Coronary artery (tissue), 2 donors: ENCODE data around the gene DOCK6.
A peak's percentile ranks its signal among the peaks of the same experiment; 100 is the strongest.

Source experiments
- DNase-seq: peaks from one replicate; pipeline ENCODE4 v3.0.0-alpha.2; 2017; ENCODE audit warnings: low spot score
- H3K27ac ChIP-seq, 2 donors: fragments of 200-600 bp; sonication (generic); one replicate each; pipeline ENCODE4 v1.5.1; 2016 to 2019
- H3K4me3 ChIP-seq: fragments of 200-600 bp; sonication (generic); 2 replicates; pipeline ENCODE4 v1.5.1; 2016; ENCODE audit warnings: mild to moderate bottlenecking, moderate library complexity
- TF ChIP-seq, protein P1 (sequence below): fragments of 200-600 bp; sonication (generic); IDR thresholded peaks from one replicate; pipeline ENCODE4 v1.5.1; 2019; ENCODE audit warnings: antibody characterized with exemption

The DOCK6 gene

DNA sequence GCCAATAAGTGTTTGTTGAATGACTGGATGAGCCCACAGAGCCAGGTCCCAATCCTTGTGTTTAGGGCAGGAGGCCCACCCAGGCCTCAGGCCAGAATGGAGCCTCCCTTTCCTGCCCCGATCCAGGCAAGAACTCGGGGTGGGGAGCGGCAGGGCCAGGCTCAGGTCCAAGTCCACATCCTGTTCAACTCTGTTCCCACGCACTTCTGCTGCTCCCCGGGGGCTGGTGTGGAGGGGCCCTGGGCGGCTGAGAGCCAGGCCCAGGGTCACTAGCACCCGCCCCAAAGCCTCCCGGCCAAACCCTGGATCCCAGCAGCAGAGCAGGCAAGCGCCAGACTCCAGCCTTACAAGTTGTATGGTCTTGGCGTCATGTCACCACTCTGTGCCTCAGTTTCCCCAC, 14.9 kb downstream of the DOCK6 start:
- Histone ChIP-seq H3K4me3 (no peak overlapping the region), H3K27ac (peak overlapping the region in 1 of 2 donors; percentile 76)
- no peak for DNase-seq
- TF ChIP-seq, protein P1, sequence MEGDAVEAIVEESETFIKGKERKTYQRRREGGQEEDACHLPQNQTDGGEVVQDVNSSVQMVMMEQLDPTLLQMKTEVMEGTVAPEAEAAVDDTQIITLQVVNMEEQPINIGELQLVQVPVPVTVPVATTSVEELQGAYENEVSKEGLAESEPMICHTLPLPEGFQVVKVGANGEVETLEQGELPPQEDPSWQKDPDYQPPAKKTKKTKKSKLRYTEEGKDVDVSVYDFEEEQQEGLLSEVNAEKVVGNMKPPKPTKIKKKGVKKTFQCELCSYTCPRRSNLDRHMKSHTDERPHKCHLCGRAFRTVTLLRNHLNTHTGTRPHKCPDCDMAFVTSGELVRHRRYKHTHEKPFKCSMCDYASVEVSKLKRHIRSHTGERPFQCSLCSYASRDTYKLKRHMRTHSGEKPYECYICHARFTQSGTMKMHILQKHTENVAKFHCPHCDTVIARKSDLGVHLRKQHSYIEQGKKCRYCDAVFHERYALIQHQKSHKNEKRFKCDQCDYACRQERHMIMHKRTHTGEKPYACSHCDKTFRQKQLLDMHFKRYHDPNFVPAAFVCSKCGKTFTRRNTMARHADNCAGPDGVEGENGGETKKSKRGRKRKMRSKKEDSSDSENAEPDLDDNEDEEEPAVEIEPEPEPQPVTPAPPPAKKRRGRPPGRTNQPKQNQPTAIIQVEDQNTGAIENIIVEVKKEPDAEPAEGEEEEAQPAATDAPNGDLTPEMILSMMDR: no peak

GRCh38 chr19:11246941-11247340, 15.4 kb downstream of the DOCK6 start:
- H3K27ac ChIP-seq: peak overlapping the region in 1 of 2 donors; percentile 76
- no peak for DNase-seq
- no peak overlapping the region for H3K4me3 ChIP-seq
- TF ChIP-seq, protein P1: no peak

- Histone ChIP-seq H3K4me3 (no peak overlapping the region), H3K27ac (no peak overlapping the region)
- no peak for DNase-seq
- TF ChIP-seq, protein P1: no peak
These were observed 17.3 kb downstream of the DOCK6 start for GRCh38 chr19:11244846-11245589.

- H3K4me3 ChIP-seq: peak overlapping the region; percentile 46
- TF ChIP-seq, protein P1: no peak
- peak overlapping the region in 1 of 2 donors; percentile 58 for H3K27ac ChIP-seq
- DNase-seq: no peak
These were observed 18.5 kb downstream of the DOCK6 start for GRCh38 chr19:11243798-11244169.

DNA sequence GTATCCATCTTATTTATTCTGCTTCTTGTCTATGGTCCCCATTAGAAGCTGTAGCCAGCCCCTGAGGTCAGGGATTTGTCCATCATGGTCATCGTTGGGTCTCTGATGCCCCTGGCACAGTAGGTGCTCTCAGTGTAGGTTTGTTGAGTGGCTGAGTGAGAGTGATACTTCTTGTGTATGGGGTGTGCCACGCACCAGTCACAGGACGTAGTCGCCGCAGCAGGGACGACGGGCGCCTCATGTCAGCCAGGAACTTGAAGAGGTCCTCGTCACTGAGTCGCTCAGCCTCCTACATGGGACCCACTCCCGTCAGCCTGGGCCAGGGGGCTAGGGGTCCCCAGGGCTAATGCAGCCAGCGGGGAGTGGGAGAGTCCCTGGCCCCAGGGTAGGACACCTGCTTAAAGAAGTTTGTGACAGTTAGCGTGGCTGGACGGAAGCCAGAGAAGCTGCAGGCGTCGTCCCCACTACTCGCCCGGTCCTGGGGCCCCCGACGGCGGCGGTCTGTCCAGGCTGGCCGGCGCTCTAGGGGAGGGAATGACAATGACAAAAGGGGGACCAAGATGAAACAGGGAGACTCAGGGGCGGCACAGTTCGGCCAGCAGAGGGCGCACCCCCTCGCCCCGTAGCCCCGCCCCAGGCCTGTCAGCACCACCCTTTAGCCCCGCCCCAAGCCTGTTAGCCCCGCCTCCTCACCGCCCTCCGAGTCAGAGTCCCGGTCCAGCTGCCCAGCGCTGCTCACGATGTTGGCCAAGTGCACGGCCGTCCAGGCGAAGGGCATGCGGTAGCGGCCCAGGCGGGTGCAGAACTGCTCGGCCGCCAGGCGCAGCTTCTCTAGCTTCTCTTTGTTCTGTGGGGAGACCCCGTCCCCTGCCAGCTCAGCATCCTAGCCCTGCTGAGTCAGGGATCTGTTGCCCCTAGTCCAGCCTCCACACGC, 19.2 kb downstream of the DOCK6 start:
- peak overlapping the region in 1 of 2 donors; percentile 58 for H3K27ac ChIP-seq
- peak; percentile 89 for DNase-seq
- TF ChIP-seq, protein P1: peak; percentile 53
- H3K4me3 ChIP-seq: peak overlapping the region; percentile 46

DNA sequence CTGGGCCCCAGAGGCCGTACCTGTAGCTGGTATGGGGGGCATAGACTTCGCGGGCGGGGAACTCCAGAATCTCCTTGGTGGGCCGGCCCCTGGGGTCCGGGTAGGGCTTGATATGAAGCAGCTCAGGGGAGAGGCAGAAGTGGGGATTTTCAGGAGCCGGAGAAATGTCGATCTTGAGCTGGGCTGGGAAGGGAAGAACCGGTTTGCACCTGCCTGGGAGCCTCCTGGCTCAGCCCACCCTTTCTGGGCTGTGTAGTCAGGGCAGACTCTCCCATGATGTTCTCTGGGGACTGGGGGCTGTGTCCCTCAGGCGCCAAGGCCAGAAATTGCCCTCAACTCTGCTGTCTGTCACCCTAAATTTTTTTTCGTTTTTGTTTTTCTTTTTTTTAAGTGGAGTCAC, 20.3 kb downstream of the DOCK6 start:
- H3K27ac ChIP-seq: no peak overlapping the region

More for the DNA sequence above, 20.3 kb downstream of the DOCK6 start:
- TF ChIP-seq, protein P1: no peak
- no peak overlapping the region for H3K4me3 ChIP-seq
- no peak for DNase-seq
